Measurements from ENCODE around the gene AJAP1. TPM values are rescaled to one million over a fixed set of nuclear protein-coding genes. Genes with fewer than 3 reads are reported as not detected.

AJAP1 gene
- total and polyA plus RNA-seq, 2 of the 13 experiments (the other 11 are each of a cell fraction or from before 2014, with no cell fraction given), result not detected

DNA sequence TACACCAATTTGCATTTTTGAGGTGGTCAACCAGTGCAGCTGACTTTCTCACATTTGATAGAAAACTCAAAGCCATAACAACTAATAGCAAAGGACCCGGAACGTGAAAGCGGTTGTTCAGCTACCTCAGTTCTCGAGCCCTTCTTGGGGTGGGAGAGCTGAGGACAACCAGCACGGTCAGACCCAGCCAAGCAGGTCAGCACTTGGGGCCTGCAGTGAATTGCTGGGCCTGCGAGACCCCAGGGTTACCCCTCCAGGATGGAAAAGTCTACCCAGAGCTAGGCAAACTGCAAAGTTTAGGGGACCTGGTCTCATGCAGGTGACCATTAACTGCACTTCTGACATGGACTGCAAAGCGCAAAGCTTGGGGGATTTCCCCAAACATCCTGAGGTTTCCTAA lies 23.8 kb upstream of the AJAP1 start:
- H3K27me3 ChIP-seq (ENCODE audit: control insufficient read depth in 1 of 2, insufficient read depth in 2 of 2, low read length in 2 of 2), result peaks cover 2 to 21% of the 10 kb centered on the region in 2 experiments; a peak in 1 of 5 replicates

More for the DNA sequence above, 23.8 kb upstream of the AJAP1 start:
- H3K36me3 ChIP-seq (replicated peaks in 1 of 2; ENCODE audit: control insufficient read depth in 1 of 2, insufficient read depth in 2 of 2, low read length in 2 of 2), result no peaks in the 10 kb centered on the region
- BruUV-seq (replicated peaks), result no TSS peak
- no peak for TF ChIP-seq FOXC1 (CRISPR knock-in tag; IDR thresholded peaks at IDR 0.05; ENCODE audit: borderline replicate concordance)
- no peak for TF ChIP-seq BHLHE40 (IDR thresholded peaks at IDR 0.05; ENCODE audit: low read length)
- TF ChIP-seq ZBTB42 (CRISPR knock-in tag; IDR thresholded peaks at IDR 0.05), result no peak
- no peak for TF ChIP-seq MAF1 (CRISPR knock-in tag; IDR thresholded peaks at IDR 0.05; ENCODE audit: borderline replicate concordance)
- no peak for TF ChIP-seq HNF4G (IDR thresholded peaks at IDR 0.05; ENCODE audit: borderline replicate concordance, low read depth, low read length)
- no peak for TF ChIP-seq HNF4G (CRISPR knock-in tag; IDR thresholded peaks at IDR 0.05; ENCODE audit: borderline replicate concordance, low read depth)
- TF ChIP-seq HMG20A (CRISPR knock-in tag; IDR thresholded peaks at IDR 0.05; ENCODE audit: borderline replicate concordance), result no peak
- TF ChIP-seq DZIP1 (CRISPR knock-in tag; IDR thresholded peaks at IDR 0.05), result no peak
- TF ChIP-seq HMGA1 (CRISPR knock-in tag; conservative IDR thresholded peaks at IDR 0.05), result no peak
- no peak for TF ChIP-seq MYNN (CRISPR knock-in tag; IDR thresholded peaks at IDR 0.05; ENCODE audit: low read depth)
- no peak for TF ChIP-seq AHR (CRISPR knock-in tag; IDR thresholded peaks at IDR 0.05)
- TF ChIP-seq HNRNPUL1 (IDR thresholded peaks at IDR 0.05; ENCODE audit: low read depth, low read length), result no peak
- TF ChIP-seq ZNF34 (CRISPR knock-in tag; IDR thresholded peaks at IDR 0.05; ENCODE audit: borderline replicate concordance), result no peak
- TF ChIP-seq SMARCC2 (IDR thresholded peaks at IDR 0.05), result no peak
- no peak for TF ChIP-seq MED13 (CRISPR knock-in tag; IDR thresholded peaks at IDR 0.05)
- TF ChIP-seq, protein P1, sequence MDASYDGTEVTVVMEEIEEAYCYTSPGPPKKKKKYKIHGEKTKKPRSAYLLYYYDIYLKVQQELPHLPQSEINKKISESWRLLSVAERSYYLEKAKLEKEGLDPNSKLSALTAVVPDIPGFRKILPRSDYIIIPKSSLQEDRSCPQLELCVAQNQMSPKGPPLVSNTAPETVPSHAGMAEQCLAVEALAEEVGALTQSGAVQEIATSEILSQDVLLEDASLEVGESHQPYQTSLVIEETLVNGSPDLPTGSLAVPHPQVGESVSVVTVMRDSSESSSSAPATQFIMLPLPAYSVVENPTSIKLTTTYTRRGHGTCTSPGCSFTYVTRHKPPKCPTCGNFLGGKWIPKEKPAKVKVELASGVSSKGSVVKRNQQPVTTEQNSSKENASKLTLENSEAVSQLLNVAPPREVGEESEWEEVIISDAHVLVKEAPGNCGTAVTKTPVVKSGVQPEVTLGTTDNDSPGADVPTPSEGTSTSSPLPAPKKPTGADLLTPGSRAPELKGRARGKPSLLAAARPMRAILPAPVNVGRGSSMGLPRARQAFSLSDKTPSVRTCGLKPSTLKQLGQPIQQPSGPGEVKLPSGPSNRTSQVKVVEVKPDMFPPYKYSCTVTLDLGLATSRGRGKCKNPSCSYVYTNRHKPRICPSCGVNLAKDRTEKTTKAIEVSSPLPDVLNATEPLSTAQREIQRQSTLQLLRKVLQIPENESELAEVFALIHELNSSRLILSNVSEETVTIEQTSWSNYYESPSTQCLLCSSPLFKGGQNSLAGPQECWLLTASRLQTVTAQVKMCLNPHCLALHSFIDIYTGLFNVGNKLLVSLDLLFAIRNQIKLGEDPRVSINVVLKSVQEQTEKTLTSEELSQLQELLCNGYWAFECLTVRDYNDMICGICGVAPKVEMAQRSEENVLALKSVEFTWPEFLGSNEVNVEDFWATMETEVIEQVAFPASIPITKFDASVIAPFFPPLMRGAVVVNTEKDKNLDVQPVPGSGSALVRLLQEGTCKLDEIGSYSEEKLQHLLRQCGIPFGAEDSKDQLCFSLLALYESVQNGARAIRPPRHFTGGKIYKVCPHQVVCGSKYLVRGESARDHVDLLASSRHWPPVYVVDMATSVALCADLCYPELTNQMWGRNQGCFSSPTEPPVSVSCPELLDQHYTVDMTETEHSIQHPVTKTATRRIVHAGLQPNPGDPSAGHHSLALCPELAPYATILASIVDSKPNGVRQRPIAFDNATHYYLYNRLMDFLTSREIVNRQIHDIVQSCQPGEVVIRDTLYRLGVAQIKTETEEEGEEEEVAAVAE (CRISPR knock-in tag; IDR thresholded peaks at IDR 0.05; ENCODE audit: borderline replicate concordance), result no peak
- TF ChIP-seq ZBTB21 (CRISPR knock-in tag; IDR thresholded peaks at IDR 0.05), result no peak
- H3K79me2 ChIP-seq (ENCODE audit: insufficient read depth, low read length), result no peaks in the 10 kb centered on the region
- FAIRE-seq (no peak), ATAC-seq (no peak), DNase-seq (ENCODE audit: low spot score) (no peak)
- no peak overlapping the region for H3K4me3 ChIP-seq (replicated peaks in 1 of 3; ENCODE audit: insufficient read depth in 1 of 3, low read depth in 2 of 3, low read length in 3 of 3)
- no peak overlapping the region for H2AFZ ChIP-seq (ENCODE audit: low read length)
- in situ Hi-C loops (cut with HindIII; ENCODE audit: extremely low pct_ligation_motif_present, low pct_unique_long_range_greater_than_20kb) (no loop called here), intact Hi-C loops (cut with micrococcal nuclease; ENCODE audit: unreplicated experiment) (no loop called here)
- no peaks in the 10 kb centered on the region for H3K4me1 ChIP-seq (ENCODE audit: insufficient read depth, low read length)
- H3K9me3 ChIP-seq (ENCODE audit: low read length), result no peaks in the 10 kb centered on the region
- no peak overlapping the region for H3K27ac ChIP-seq (ENCODE audit: extremely low read length, insufficient read depth, low read length)
- H3K9ac ChIP-seq (ENCODE audit: insufficient read depth, low read depth, low read length), result no peak overlapping the region
- 25% methylated on average over 4 of the region's 7 CpGs for WGBS (ENCODE audit: low lambda C conversion rate)
- H4K20me1 ChIP-seq (ENCODE audit: insufficient read depth, low read length), result 0 out of 2 replicates have a peak, but pooled peaks cover 3% of the 10 kb centered on the region
- CTCF ChIA-PET (ENCODE audit: low intra/inter-chr PET ratio, low total read pairs), result no interaction called here
- POLR2A ChIA-PET, result no interaction called here
- H3K4me2 ChIP-seq (ENCODE audit: low read depth, low read length), result no peak overlapping the region
